8988T (cell line): ENCODE measurements around the gene ANKRD29.
"Not testable (repeated sequence)": the region's sequence is repeated elsewhere in the genome, so short reads cannot be mapped to it uniquely, and the experiment has no call there.

Experiments used
- DNase-seq: peaks from one replicate; pipeline ENCODE4 v3.0.0; 2011

Gene ANKRD29

DNA sequence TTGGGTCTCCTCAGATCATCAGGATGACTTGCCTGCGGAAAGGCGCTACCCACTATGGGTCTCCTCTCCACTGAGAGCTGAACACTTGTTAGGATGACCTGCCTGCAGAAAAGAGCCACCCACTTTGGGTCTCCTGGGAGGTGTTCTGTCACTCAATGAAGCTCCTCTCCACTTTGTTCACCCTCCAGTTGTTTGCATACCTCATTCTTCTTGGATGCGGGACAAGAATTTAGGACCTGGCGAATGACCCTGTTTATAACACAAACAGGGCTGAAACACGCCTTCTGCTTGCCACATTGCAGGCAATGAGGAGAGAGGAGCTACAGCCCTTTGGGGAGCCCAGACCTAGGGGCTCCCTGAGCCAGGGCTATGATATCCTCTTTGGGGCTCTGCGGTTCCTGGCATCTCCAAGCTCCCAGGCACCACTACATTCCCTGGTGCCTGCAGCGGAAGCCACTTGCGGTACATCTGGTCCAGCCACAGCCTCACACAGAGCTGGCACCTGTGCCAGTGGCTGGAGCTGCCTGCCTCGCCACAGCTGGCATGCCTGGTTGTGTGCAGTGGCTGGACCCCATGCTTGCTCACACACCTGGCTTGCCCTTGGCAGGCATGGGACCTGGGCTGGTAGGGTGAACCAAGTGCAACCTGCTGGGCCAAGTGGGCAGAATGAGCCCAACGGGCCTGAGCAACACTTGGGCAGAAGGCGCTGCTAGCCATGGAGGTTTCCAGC, 20.6 kb downstream of the ANKRD29 start:
- no peak for DNase-seq

DNA sequence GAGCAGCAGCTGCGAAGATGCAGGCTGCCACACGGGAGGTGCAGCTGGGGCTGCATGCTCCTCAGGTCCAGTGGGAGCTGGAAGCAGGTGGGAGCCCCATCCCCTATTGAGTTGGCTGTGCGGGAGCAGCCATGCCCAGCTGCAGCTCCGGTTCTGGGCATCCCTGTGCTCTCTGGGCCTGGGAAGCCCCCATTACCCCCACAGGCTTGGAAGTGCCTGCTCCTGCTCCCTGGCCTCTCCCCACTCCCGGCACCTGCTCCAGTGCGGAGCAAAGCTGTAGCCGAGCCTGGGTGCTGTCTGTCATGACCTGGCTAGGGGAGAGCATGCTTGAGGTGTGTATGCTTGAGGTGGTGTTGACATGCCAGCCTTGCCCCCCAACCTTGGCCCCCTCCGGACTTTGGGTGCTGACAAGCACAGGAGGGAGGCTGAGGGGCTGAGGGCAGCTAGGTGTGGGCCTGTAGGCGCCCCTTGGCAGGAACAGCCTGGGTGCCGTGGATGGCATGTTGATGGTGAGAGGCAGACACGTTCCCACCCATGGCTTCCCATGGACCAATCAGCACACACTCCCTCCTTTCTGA, 21.5 kb downstream of the ANKRD29 start:
- no peak for DNase-seq

DNA sequence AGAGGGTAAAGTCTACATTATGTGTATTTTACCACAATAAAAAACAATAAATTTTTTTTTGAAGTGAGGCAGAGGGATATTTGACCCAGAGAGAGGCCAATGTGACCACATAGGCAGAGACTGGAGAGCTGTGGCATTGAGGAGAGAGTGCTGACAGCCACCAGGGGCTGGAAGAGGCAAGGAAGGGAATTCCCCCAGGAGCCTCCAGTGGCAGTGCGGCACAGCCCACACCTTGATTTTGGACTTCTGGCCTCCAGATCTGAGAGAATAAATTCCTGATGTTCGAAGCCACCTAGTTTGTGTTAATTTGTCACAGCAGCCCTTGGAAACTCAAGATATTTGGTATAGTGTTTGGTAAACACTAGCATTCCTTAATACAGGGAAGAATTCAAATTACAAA, 22.7 kb downstream of the ANKRD29 start:
- no peak for DNase-seq

DNA sequence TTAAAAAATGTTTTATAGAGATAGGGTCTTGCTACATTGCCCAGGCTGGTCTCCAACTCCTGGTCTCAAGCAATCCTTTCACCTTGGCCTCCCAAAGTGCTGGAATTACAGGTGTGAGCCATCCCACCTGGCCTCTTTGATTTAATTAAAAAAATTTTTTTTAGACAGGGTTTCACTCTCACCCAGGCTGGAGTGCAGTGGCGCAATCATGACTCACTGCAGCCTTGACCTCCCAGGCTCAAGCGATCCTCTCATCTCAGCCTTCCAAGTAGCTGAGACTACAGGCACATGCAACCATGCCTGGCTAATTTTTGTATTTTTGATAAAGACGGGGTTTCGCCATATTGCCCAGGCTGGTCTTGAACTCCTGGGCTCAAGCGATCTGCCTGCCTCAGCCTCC, 26.3 kb downstream of the ANKRD29 start:
- DNase-seq, result not testable (repeated sequence)

DNA sequence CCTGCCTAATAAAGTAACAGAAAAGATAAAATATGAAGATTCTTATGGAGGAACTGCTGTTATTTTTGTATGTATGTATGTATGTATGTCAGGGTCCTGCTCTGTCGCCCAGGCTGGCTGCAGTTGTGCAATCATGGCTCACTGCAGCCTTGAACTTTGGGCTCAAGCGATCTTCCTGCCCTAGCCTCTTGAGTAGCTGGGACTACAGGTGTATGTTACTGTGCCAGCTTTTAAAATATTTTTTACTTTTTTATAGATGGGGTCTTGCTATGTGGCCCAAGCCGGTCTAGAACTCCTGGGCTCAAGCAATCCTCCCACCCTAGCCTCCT, 26.7 kb downstream of the ANKRD29 start:
- DNase-seq, result no peak

DNA sequence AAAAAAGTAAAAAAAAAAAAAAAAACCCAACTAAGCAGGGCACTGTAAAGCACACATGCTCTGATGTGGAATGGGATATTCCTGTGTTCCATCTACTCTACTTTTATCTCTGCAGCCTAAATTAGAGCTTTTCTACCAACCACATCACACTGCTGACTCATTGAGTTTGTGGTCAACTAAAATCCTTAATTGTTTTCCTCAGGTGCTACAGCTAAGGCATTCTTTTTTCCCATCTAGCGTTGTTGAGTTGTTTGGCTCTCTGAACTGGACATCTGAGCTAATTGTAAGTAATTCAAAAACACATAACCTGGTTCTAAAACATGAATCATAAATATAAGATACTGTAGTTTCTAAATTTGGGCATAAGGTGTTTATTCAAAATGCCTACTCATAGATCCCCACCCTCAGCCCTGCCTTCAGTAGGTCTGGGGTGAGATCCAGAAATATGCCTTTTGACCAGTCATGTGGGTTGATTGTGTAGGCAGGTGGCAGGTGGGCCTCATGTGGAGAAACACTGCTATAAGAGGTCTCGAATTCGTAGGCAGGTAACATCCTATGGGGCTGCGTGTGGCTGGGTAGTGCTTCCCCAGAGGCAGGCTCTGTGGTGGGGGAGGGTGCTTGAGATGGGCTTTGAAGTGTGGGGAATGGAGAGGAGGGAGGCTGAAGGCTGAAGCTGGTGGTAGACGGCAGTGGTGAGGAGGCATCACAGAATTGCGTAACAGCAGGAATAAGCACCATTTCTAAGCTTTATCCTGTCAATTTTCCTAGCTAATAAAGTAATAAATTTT, 27.2 kb downstream of the ANKRD29 start:
- no peak for DNase-seq

DNA sequence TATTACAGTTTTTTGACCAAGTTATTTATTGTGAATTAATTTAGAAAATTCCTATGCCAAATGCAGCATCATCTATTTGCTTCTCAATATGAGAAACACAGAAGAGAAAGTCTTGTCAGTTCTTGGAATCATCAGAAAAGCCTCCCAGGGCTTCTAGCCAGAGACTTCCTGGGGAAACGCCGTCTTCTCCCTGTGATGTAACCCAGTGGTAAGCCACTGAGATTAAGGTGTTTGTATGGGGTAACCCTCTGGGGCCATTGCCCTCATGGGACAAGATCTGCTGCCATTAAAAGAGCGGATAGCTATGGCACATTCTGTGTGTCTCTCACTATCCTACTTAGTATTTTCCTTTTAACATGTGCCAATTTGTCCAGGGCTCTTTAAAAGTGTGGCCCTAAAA, 28.0 kb downstream of the ANKRD29 start:
- no peak for DNase-seq

DNA sequence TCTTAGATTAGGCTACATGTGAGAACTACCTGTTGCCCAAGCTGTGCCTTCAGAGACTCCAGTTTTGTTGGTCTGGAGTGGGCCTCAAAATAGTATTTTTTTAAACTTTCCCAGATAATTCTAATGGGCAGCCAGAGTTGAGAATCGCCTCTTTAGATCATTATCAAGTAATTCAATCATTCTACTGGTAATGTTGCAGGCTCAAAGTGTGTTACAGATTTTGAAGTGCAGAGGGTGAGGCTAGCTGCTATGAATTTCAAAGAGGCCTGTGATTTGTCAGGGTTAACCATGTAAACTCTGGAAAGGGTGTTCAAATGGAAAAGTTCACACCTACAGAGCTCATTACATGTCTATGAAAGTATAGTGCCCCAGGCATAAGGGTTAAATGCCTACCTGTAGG, 30.1 kb downstream of the ANKRD29 start:
- no peak for DNase-seq

DNA sequence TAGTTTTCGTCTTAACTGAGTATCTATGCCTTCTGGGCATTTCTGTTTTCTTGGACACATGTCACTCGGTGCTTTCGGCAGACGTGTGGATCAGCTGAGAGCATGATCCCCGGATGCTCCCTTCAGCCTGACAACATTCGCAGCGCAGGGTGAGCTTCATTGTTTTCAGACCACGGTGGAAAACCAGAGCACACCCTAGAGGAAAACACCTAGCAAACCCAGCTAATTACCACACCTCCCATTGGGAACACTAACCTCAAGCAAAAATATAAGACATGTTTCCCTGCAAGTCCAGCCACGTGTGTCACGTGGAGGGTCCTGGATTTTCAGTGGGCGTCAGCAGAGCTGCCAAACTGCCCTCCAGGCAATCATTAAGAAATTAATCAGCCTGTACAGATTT, 31.0 kb downstream of the ANKRD29 start:
- no peak for DNase-seq

DNA sequence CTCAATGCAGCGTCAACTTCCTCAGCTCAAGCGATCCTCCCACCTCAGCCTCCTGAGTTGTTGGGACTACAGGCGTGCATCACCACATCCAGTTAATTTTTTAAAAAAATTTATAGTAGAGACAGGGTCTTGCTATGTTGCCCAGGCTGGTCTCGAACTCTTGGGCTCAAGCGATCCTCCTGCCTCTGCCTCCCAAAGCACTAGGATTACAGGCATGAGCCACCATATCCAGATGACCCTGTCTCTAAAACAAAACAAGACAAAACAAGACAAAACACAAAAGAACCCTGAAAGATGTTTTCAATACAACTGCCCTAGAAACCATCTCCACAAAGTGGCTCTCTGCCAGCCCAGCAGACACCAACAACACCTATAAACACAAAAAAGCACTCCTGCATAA, 31.4 kb downstream of the ANKRD29 start:
- DNase-seq, result no peak

DNA sequence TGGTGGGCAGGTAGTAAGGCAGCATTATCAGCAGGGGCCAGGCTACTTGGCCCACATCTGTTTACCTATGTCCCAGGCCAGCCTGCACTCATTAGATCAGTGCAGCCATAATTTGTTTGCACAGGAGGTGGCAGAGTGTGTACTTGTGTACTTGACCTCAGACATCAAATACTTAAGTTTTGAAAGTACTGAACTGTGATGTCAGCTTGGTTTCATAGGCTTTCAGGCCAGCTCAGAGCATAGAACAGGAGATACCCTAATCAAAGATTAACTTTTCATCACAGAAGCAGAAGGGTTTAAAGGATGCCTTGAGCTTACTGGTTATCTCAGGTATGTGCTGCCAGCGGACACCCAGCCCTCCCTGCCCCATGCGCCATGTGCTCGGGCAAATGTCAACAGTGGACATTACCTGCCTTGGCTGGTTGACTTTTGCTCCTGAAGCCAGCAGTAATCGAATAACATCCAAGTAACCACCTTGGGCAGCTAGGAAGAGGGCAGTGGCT, 33.2 kb downstream of the ANKRD29 start:
- DNase-seq, result no peak

DNA sequence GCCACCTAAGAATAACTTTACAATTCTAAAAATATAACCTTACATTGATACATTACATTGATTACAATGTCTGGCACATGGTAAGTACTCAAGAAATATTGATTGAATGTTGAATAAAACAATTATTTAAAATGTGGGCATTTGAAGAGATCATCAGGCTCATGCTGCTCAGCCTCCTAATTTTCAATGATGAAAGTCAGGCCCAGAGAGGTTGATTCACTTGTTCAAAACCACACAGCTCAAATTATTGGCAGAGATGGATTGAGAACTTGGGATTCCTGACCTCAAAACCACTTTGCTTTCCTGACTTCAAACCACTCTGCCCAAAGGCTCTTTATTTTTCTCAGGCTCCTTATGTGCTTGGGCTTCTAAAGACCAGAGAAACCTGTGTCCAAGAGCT, 34.7 kb downstream of the ANKRD29 start:
- DNase-seq, result no peak

DNA sequence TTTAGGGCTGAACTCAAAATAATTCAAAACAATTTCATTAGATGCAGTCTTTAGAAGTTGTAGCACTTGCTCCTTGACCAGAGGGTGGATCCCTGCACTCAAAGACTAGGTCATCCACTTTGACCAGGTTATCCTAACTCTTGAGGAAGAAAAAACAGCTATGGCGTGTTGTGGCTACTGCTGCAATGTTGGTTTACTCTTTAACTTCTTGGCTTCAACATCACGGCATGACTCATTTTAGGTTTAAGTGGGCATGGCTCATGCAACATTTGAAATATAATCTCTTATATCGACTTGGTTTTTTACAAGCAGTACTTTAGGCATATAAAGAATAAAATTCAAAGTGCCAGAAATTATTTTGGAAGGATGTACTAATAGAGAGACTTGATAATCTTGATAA, 35.4 kb downstream of the ANKRD29 start:
- DNase-seq, result no peak

DNA sequence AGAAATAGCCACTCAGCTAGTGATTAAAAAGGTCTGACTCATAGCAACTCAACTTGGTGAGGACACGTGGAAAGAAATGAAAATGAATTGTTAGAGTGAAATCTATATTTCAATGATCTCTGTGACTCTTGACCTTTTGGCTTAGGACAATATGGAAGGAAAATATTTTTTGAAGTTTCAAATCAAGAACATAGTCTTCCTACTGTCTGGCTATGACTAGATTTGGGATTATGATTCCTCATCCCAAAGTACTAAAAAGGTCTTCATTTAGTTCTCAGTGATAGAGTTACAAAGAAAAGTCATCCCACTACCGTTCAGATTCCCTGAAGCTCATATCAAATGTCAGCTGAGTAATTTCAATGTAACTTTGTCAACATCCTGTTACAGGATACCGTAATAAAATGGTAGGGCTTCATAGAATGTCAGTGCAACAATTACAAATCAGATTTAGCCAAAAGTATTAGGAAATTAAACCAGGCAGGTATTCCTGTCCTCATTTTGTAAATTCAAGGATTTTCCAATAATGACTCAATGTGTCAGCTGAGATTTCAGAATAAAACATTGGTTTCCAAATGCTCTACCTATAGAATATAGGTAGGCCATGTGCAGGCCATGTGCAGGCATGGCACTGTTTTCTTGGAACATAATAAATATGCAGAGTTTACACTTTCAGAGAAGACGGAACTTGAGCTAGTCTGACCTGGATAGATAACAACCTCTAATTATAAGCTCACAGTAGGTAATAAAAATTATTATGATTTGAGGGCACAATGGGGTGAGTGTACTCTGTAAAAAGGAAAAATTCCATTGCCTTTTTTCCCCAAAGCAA, 36.0 kb downstream of the ANKRD29 start:
- DNase-seq, result no peak

DNA sequence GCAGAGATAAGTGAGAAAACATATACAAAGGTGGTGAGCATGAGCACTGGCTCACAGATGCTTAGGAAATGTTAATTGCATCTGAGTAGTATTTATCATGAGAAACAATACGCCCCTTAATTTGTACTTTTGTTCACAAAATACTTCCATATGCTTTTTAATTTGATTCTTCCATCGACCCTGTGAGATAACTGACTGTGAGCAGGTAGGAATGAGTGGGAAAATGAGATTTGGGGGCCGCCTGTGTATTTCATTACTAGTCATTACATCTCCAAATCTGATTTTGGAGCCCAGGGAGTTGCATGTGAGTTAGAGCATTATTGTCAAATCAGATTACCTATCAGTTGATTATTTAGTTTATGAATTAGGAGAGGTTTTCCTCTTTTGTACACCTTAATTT, 39.7 kb downstream of the ANKRD29 start:
- no peak for DNase-seq

DNA sequence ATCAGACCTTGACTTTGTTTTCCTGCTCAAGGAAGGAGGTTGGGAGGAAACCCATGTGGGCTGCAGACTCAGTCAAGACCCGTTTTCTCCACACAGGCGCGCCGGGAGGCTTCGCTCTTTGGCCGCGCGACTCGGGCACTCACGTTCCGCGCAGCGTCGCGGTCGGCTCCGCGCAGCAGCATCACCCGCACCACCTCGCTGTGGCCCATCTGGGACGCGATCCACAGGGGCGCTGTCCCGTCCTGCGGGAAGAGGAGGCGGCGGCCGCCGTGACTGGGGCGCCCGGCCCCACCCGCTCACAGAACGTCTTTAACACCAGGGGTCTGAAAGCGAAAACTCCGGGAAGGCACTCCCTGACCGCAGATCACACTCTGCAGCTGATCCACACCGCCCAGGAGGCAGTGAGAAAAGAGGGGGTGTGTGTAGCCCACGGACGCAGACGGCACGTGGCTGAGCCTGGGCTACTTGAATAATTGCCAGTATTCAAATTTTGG, 43.3 kb downstream of the ANKRD29 start:
- no peak for DNase-seq

DNA sequence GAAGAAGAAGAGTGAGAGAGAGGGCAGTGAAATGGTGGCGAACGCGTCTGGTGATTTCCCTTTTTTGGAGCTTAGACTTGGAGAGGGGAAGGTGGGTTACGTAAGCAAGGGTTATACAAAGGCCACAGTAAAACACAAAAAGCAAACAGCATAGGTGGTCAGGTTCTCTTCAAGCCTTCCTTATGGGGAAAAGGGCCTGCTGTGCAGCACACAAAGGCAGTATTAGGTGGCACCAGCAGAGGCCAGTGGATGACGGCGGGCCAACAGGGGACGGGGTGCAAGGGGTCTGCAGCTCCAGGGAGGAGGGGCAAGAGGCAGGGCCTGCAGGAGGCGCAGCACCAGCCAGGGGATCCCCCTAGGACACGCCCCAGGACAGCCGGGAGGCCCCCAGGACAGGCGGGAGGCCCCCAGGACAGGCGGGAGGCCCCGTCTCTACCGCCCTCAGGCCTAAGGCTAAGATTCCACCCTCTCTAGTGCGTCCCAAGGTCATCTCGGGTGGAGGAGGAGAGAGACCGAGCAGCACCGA, 43.8 kb downstream of the ANKRD29 start:
- no peak for DNase-seq

DNA sequence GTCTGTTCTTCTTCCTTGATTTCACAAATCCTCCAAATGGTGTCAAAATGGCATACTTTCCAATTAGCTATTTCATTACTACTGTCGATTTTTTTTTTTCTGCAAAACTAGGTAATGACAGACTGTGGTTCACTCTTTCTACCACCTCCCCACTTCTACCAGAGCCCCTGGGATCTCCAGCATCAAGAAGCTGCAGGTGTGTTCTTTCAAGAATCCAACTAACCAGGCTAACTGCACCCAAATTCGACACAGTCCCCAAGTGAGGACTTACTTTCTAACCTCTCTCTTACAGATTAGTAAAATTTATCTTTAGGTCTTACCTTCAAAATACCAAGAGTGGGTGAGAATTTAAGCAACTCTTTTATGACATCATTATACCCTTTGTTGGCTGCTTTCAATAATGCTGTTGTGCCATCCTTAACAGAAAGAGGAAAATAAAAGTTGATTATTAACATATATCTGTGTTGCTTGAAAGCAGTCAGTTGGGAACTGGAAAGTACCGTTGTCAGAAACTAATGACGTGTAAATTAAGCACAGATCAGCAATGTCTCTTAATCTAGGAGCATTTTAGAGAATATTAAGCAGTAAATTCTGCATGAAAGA, 45.2 kb downstream of the ANKRD29 start:
- DNase-seq, result no peak

DNA sequence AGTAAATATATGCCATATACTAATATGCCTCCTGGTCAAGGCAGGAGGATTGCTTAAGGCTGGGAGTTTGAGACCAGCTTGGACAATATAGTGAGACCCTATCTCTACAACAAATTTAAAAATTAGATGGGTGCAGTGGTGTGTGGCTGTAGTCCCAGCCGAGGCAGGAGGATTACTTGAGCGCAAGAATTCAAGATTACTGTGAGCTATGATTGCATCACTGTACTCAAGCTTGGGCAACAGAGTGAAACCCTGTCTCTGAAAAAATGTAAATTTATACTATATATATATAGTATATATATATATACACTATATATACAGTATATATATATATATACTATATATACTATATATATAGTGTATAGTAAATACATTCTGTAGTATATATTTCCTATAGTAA, 46.5 kb downstream of the ANKRD29 start:
- no peak for DNase-seq

DNA sequence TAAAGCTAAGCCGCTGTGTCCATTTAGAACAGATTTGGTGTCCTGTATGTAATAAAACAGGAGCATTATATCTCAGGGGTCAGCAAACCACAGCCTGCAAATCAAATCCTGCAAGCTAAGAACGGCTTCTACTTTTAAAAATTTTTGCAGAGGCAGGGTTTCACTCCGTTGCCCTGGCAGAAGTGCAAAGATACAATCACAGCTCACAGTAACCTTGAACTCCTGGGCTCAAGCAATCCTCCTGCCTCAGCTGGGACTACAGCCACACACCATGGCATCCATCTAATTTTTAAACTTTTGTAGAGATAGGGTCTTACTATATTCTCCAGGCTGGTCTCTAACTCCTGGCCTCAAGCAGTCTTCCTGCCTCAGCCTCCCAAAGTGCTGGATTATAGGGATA, 47.8 kb downstream of the ANKRD29 start:
- DNase-seq, result no peak

DNA sequence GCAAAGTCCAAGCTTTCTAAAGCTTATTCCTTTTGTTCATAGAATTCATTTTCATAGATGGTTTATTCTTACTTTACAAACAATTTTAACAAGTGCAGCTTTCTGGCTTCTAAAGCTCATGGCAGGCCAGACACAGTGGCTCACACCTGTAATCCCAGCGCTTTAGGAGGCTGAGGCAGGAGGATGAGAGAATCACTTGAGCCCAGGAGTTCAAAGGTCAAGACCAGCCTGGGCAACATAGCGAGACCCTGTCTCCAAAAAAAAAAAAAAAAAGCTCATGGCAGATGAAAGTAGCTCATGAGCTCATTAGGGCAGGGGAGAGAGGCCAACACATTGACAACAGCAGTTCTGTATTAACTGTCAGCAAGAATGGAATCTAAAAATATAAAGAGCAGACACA, 48.3 kb downstream of the ANKRD29 start:
- no peak for DNase-seq

DNA sequence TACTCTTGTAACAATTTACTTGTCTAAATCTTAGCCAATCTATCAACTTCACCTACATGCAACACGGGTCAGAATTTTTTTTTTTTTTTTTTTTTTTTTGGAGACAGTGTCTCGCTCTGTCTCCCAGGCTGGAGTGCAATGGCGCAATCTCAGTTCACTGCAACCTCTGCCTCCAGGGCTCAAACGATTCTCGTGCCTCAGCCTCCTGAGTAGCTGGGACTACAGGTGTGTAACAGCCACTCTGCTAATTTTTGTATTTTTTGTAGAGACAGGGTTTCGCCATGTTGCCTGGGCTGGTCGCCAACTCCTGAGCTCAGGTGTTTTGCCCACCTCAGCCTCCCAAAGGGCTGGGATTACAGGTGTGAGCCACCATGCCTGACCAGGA, 49.6 kb downstream of the ANKRD29 start:
- not testable (repeated sequence) for DNase-seq
